ENCODE measurements around the gene PML.
"Not testable (repeated sequence)": the region's sequence is repeated elsewhere in the genome, so short reads cannot be mapped to it uniquely, and the experiment has no call there.

GRCh38 chr15:74072132-74072531 lies 77.6 kb downstream of the PML start:
- TF ChIP-seq HINFP (tag; conservative IDR thresholded peaks at IDR 0.05; ENCODE audit: low read depth); FOXJ3 (CRISPR knock-in tag; IDR thresholded peaks at IDR 0.05); TAF1 (IDR thresholded peaks at IDR 0.05; ENCODE audit: control insufficient read depth, extremely low read depth, insufficient read depth, low read length, severe bottlenecking); NFE2 (IDR thresholded peaks at IDR 0.05; ENCODE audit: low read depth): not testable (repeated sequence)

All from K562 (cell line).